HG03575 (cell line): Measurements from ENCODE around the gene CEP170.
"Not testable (repeated sequence)": the region's sequence is repeated elsewhere in the genome, so short reads cannot be mapped to it uniquely, and the experiment has no call there.

Source experiments
- ATAC-seq: cut with Tn5 transposase; IDR thresholded peaks from one replicate; pipeline ENCODE4 v1.9.1; 2021; ENCODE audit not compliant: unreplicated experiment, insufficient number of reproducible peaks, low FRiP score; ENCODE audit errors: extremely low read depth

CEP170 gene

DNA sequence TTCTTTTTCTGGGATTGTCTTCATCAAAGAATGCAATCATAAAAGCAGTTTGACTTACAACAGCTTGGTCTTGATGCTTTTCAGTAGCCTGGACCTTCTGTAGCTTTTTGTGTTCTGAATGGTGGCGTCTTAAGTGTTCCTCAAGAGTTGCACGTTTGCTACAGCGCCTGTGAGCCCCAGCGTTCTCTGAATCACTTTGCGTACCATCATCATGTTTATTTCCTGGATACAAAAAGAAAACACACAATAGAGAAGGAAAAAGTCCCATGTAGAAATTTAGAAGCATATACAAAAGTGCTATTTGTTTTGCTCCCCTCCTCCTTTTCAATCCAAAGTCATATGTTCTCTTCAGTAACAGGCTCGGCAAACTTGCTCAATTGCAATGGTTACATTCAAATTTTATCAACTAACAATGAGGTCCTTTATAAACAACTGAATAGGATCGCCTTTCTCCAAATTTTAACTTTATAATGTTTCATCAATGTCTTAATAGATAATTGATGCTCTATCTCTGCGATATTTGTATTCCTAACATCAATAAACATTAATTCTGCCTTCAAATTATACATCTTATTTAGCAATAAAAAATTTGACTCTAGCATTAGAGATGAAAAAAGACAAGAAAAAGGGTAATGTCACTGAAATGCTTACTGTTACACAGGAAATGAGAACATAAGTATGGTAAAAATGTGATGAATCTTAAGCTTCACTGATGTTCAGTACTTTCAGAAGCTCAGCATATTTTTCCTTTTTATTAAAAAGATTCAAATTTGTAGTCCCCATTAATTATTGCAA lies 68.7 kb downstream of the CEP170 start:
- not testable (repeated sequence) for ATAC-seq

DNA sequence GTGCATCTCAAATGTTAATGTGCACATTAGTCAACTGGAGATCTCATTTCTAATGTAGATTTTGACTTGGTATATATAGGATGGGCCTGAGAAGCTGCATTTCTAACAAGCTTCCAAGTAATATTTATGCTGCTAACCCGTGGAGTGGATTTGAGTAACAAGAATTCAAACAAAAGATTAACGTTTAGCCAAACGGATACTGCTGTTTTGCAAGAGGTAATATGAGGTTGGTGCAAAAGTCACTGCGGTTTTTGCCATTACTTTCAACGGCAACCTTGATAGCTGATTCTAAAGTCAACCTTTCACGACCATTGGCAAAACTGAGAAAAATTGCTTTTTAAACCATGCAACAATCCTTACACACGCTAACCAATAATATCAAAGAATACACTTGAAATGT lies 70.3 kb downstream of the CEP170 start:
- ATAC-seq: not testable (repeated sequence)

DNA sequence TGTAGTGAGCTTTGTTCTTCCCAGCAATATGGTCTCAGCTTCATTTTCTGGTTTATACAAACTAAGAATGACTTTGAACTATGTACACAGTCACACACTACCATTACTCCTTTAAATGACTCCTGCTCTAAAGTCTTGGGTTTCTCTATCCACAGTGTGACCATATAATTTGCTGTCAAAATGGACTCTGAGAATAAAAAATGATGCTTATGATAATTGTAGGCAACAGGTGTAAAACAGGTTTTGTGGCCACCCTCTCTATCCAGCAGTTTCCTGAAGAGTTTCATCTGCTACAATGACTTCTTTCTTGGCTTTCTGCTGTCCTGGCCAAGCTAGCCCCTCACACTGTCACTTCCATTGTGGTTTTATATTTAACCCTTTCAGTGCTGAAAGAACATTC lies 71.4 kb downstream of the CEP170 start:
- ATAC-seq: not testable (repeated sequence)

DNA sequence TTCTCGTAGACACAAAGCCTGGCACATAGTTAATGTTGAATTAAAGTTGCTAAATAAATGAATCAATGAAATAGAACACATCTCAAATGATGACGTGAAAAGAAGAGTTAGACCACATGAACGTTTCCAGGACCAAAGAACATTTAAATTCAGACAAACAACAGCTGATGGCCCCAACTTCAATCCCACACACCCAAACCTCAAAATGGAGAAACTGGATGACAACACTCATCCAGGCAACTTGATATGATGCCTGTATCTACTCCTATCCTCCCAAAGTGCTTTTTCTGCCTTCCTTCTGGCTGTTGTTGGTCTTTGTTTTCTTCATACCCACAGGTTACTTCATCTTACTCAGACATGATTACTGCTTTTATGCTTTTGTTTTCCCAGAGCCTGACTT lies 71.9 kb downstream of the CEP170 start:
- ATAC-seq: not testable (repeated sequence)

DNA sequence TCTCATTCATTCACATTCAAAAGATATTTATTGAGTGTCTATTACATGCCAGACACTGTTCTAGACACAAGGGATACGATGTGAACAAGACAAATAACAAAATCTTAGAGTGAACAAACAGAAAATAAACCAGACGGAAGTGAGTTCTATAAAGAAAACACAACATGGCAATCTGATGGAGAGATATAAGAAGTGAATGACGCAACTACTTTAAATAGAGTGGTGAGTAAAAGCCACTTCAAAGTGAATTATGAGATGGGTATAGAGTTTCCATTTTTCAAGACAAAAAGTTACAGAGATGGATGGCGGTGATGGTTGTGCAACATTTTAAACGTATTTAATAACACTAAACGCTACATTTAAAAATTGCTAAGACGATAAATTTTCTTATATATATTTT lies 75.4 kb downstream of the CEP170 start:
- no peak for ATAC-seq

DNA sequence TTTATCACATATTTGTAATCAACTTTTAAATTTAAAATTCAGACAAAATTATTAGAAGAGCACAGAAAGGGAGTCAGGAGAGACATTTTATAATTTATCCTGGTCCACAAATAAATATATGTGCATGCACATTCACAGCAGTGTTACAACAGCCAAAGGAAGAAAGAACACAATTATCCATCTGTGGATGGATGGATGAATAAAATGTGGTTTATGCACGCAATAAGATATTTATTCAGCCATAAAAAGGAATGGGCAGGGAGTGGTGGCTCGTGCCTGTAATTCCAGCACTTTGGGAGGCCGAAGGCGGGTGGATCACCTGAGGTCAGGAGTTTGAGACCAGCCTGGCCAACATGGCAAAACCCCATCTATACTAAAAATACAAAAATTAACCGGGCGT lies 77.3 kb downstream of the CEP170 start:
- ATAC-seq: not testable (repeated sequence)

DNA sequence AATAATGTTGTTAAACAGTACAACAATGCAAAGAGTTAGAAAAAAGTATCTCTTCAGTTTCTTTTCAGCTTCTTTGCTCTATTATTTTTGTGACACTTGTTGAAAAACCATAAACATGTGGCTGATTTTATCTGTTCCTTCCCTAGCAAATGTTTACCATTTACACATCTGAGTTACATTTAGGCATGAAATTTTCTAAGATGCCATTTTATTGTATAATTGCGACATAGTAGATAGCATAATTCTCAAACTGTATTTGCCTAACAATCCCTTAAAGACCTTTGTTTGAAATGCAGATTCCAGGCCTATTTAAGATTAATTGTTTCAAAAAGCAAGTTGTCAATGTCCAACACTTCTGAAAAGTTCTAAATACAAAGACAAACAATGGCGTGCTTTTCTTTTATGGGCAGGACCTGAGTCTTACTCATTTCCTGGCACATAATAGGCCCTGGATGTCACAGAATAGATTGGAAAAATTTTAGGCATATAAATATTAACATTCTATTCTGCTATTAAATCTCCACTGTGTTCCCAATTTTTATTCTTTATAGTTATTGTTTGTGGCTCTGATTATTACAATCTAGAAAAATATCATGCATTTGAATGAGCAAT lies 81.2 kb downstream of the CEP170 start:
- ATAC-seq: not testable (repeated sequence)

DNA sequence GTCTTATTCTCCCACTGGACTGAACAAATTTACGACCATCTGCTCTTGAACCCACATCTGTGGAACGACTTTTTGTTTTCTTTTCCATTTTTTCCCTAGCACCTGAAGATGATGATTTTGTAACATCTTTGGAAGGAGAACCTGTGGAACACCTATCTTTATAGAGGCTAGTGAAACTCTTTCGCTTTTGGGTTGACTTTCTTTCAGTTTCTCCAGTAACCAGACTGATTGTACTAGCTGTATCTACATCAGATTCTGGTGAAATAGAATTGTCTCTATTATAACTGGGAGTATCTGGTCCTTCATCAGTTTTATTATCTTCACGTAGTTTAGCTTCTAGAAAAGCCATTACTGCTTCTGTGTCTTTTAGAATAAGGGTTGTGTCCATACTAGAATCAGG lies 90.2 kb downstream of the CEP170 start:
- ATAC-seq: not testable (repeated sequence)

DNA sequence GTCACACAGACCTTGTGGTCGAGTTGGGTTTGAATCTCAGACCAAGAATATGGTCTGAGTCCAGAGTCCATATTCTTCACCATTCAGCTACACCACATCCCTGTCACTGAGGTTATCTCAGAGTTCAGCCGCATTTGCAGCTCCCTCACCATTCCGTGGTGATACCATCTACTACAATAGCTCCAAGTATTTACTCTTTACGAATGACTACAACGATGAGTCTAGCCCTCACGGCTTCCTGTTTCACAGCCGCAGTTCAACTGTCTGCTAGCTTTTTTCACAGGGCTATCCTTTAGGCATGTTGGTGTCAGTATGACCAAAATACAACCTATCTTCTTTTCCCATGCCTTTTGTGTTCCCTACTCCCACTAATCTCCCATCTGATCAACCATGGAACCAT lies 104.2 kb downstream of the CEP170 start:
- ATAC-seq: not testable (repeated sequence)

DNA sequence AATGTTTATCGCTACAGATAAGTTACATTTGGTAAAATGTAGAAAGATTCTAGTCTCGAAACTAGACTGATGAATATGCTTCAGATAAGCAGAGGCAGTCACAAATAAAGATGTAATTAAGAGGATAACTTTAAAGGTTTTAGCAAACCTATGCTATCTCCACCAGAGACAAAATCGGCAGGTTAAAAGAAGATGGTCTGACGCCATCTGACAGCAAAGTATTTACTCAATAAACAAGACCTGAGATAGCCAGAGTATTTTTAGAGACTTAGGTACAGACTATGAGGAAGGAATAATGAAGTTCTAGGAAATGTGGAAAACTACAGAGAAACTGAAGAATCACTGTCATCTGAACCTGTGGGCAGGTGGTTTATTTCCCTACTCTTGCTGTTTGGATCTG lies 106.0 kb downstream of the CEP170 start:
- ATAC-seq: not testable (repeated sequence)

DNA sequence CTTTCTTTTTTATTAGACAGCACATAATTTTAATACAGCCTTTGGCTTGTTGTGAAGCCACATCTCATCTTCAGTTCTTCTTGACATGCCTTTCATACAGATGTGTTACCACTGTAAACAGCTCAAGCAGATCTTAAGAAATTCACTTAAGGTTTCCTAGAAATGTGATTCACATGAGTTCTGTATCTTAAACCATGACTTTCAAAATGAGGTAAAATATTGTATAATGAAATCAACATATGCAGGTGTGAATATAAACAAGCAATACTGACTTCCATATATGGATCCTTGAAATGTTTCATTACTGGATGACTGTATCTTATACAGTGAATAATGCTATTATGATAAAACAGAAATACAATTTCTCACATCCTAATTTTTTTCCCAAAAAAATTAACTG lies 107.7 kb downstream of the CEP170 start:
- not testable (repeated sequence) for ATAC-seq

DNA sequence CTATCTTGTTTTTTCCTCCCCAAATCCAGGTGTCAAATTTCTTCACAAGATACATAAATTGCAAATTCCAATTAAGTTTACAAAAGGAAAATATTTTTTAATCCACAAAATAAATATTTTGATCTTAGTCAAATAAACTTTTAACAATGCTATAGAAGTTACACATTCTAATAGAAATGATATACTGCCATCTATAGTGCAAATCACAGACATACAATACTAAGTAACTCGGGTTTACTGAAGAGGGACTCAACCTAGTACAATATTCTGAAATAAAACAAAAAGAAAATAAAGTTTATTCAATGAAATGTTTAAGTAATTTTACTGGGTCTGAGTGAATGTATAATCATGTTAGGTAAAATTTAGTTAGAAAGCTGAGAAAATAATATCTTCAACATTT lies 114.6 kb downstream of the CEP170 start:
- not testable (repeated sequence) for ATAC-seq

DNA sequence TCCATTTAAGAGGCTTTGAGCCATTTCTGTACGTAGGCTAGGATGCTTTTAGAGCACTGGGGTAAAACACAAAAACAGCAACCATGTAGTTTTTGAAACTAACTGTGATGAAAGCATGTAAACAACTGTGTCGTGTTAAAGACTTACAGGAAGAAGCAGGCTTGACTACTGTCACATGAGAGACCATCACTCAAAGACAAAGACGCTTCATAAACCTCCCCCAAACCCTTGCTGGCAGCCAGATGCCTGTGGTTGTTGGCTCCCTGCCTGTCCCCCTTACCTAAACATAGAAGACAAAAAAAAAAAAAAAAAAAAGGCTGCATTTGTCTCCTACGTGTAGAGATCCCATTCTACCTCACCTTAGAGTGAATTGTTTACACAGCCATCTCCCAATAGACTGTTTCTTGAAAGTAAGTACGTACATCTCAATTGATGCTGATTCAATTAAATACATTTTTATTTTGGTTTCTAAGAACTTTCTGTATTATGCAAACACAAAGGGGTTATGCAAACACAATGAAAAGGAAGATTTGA lies 132.1 kb downstream of the CEP170 start:
- not testable (repeated sequence) for ATAC-seq

DNA sequence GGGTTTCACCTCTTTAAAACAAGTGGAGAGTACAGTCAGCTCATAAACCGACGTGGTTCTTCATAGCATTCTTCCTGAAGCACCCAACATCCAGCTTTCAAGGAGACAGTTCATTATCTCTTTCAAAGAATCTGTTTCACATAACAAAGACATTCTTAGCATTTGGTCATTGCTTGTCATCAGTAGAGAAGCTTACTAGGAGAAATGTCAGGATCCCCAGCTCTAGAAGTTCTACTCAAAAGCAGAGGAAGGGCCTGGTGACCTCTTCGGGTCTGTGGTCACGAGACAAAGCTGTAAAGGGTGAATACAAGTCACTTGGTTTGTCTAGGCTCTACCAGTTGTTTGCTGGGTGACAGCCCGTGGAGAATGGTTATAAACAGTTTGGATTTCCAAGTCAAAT lies 133.1 kb downstream of the CEP170 start:
- ATAC-seq: not testable (repeated sequence)

DNA sequence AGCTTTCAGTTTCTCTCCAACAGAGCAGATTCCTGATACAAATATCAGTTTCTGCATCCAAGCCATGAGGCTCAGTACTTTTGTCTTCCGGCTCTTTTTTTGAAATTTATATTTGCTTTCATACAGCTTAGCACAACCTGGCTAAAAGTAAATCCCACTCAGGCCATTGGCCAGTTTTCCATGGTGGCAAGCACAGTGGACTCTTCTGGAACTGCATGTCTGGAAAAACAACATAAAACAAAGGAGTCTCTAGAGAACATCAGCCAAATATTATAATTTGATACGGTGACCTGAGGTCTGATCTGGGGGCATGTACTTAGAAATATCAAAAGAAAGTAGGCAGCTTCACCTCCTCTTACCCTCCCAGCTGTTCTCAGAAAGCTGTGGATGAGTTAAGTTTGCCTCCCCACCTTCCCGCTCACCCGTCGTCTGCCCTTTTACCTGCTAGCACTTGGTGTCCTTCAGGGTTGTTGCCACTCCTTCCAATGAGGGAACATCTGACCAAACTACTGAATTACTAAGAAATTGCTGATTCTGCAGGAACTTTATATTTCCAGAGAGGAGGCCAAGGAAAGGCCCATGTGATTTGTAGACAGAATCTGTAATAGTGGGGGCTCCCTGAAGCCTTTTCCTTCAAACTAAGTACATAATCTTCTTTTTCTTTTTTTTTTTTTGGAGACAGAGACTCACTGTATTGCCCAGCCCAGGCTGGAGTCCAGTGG lies 136.3 kb downstream of the CEP170 start:
- not testable (repeated sequence) for ATAC-seq

DNA sequence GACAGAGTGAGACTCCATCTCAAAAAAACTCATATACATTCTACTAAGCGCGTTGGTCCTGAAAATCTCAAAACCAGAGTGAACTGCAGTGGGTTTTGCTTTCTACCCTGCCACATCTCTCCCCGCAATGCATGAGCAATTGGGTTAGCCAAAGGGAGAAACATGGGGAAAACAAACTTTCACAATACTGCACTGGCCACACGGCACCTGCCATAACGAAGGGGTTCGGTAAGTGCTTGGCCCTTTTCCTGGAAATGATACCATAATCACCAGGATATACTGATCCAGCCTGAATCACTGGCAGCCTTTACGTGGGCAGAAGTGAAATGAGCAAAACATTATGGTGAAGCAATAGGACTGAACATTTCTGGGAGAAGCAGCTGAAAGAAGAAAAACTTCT lies 138.9 kb downstream of the CEP170 start:
- not testable (repeated sequence) for ATAC-seq

DNA sequence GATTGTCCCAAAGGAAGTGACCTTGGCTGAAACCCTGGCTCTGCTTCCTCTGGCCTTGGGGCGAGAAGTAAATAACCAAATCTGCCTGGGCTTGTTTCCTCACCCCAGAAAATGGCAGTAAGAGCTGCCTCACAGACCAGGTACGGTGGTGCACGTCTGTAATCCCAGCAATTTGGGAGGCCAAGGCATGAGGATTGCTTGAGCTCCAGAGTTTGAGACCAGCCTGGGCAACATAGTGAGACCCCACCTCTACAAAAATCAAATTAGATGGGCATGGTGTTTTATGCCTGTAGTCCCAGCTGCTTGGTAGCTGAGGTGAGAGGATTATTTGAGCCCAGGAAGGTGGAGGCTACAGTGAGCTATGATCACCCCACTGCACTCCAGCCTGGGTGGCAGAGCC lies 140.3 kb downstream of the CEP170 start:
- not testable (repeated sequence) for ATAC-seq

DNA sequence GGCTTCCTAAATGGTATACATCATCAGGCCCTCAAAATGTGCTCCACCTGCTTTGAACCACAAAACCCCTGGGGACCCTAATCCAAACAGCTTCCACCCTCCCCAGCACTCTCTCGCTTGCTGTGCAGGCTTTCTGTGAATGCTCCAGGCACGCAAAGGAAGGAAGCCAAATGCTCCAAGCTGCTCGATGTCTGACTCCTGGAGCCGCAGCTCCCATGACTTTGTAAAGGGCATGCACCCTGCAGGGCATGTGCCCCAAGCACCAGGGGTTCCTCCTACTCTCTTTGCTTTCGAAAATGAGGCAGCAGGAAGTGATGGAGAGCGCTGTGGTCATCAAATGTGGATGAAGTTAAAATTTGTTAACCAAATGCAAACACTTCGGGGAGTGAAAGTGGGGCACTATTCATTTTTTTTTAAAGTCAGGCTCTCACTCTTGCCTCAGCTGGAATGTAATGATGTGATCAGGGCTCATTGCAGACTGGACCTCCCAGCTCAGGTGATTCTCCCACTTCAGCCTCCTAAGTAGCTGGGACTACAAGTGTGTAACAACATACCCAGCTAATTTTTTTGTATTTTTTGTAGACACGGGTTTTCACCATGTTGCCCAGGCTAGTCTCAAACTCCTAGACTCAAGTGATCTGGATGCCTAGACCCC lies 140.9 kb downstream of the CEP170 start:
- peak; percentile 87 for ATAC-seq

DNA sequence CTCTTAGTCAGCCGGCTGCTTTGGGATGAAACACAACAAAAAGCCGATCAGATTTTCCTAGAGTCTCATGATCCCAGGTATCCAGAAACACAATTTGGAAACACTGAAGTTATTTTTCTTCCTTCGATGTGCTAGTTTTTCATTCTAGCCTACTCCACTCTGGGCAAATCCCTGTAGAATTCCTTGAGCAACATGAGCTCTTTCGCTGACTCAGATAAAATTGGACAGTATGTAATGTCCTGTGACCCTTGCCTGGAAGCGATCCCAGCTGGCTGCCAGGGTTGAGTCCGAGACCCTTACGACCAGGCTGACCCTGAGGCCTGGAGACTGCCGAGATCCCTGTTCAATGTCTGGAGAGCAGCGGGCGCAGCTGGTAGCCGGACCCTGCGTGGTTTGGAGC lies 147.9 kb downstream of the CEP170 start:
- not testable (repeated sequence) for ATAC-seq
